Thoracic aorta (tissue), 2 donors: ENCODE results near the gene MYRIP. TPM values are rescaled to one million over a fixed set of nuclear protein-coding genes. Genes with fewer than 3 reads are reported as not detected.
A peak's percentile ranks its signal among the peaks of the same experiment; 100 is the strongest.
"Not testable (repeated sequence)": the region's sequence is repeated elsewhere in the genome, so short reads cannot be mapped to it uniquely, and the experiment has no call there.

Experiments
- ATAC-seq: fragments of 150-250 bp; one replicate; pipeline ENCODE4 v1.8.0; 2017; ENCODE audit warnings: low read depth; ENCODE audit not compliant: insufficient number of reproducible peaks, low FRiP score
- DNase-seq: peaks from one replicate; pipeline ENCODE4 v3.0.0-alpha.2; 2020; ENCODE audit warnings: low spot score
- H3K27ac ChIP-seq, 2 donors: fragments of 200-600 bp; sonication (generic); 1 replicate in 1 of 2; 2 replicates in 1 of 2; pipeline ENCODE4 v1.5.1; 2016; ENCODE audit warnings: mild to moderate bottlenecking in 2 of 2, moderate library complexity in 2 of 2
- H3K27me3 ChIP-seq: fragments of 200-600 bp; sonication (generic); replicated peaks from 2 replicates; pipeline ENCODE4 v1.6.0; 2016; ENCODE audit warnings: mild to moderate bottlenecking; ENCODE audit not compliant: insufficient read depth
- H3K36me3 ChIP-seq: fragments of 200-600 bp; sonication (generic); one replicate; pipeline ENCODE4 v1.5.1; 2016
- H3K4me1 ChIP-seq, 2 donors: fragments of 200-600 bp; sonication (generic); 1 replicate in 1 of 2; 2 replicates in 1 of 2; pipeline versions ENCODE4 v1.5.1 to v1.6.0; 2016; ENCODE audit warnings: low read depth in 2 of 2, mild to moderate bottlenecking in 1 of 2; ENCODE audit not compliant: control insufficient read depth in 1 of 2
- H3K4me3 ChIP-seq: fragments of 200-600 bp; sonication (generic); 2 replicates; pipeline ENCODE4 v1.5.1; 2016; ENCODE audit warnings: mild to moderate bottlenecking
- H3K9me3 ChIP-seq: fragments of 200-600 bp; sonication (generic); 2 replicates; pipeline ENCODE4 v1.5.1; 2016
- CTCF ChIP-seq: fragments of 200-600 bp; sonication (generic); IDR thresholded peaks from one replicate; pipeline ENCODE4 v1.5.1; 2019; ENCODE audit warnings: antibody characterized with exemption
- total RNA-seq, 2 donors: library from RNA; depleted of rRNA; stranded (reverse); fragments of >200 nt; gene quantifications; one replicate each; pipeline versions ENCODE4 v1.1.0 to v1.2.3, GENCODE V29; 2016

MYRIP gene
- total RNA-seq, 2 donors from 2014 or later: 1.5 to 5.1 TPM

GRCh38 chr3:40070816-40071215 lies 261.4 kb downstream of the MYRIP start:
- Histone ChIP-seq H3K4me1 (no peaks in the 10 kb centered on the region), H3K36me3 (no peaks in the 10 kb centered on the region), H3K27ac (no peak overlapping the region), H3K9me3 (no peaks in the 10 kb centered on the region), H3K4me3 (no peak overlapping the region), H3K27me3 (no peaks in the 10 kb centered on the region)
- DNase-seq (no peak), ATAC-seq (no peak)
- no peak for TF ChIP-seq CTCF

- Histone ChIP-seq H3K4me1 (no peaks in the 10 kb centered on the region), H3K27me3 (no peaks in the 10 kb centered on the region), H3K36me3 (no peaks in the 10 kb centered on the region), H3K4me3 (no peak overlapping the region), H3K9me3 (no peaks in the 10 kb centered on the region), H3K27ac (no peak overlapping the region)
- ATAC-seq (no peak), DNase-seq (no peak)
- TF ChIP-seq CTCF: no peak
Observed at GRCh38 chr3:40071683-40072238, 262.4 kb downstream of the MYRIP start.

- no peak for TF ChIP-seq CTCF
- no peaks in the 10 kb centered on the region for H3K36me3 ChIP-seq
- no peaks in the 10 kb centered on the region for H3K27me3 ChIP-seq
- H3K27ac ChIP-seq: no peak overlapping the region
- DNase-seq: no peak
- H3K4me3 ChIP-seq: no peak overlapping the region
- H3K4me1 ChIP-seq: peaks cover 3 to 5% of the 10 kb centered on the region in 2 donors
- no peaks in the 10 kb centered on the region for H3K9me3 ChIP-seq
- ATAC-seq: no peak
Observed at GRCh38 chr3:40073310-40074007, 264.1 kb downstream of the MYRIP start.

- not testable (repeated sequence) for H3K9me3 ChIP-seq, H3K36me3 ChIP-seq, H3K27me3 ChIP-seq, H3K27ac ChIP-seq, H3K4me3 ChIP-seq, ATAC-seq, DNase-seq
- peaks cover 10 to 17% of the 10 kb centered on the region in 2 donors for H3K4me1 ChIP-seq
Observed at GRCh38 chr3:40077139-40077538, 267.7 kb downstream of the MYRIP start.

- H3K9me3 ChIP-seq, H3K4me3 ChIP-seq, DNase-seq, H3K36me3 ChIP-seq, H3K27me3 ChIP-seq, ATAC-seq: not testable (repeated sequence)
- Histone ChIP-seq H3K27ac (peak overlapping the region; percentile 53 to 74), H3K4me1 (peaks cover 10 to 17% of the 10 kb centered on the region in 2 donors)
Observed at GRCh38 chr3:40077828-40078492, 268.6 kb downstream of the MYRIP start.

- TF ChIP-seq CTCF: no peak
- DNase-seq (no peak), ATAC-seq (no peak)
- H3K4me3 ChIP-seq: no peak overlapping the region
- peak overlapping the region; percentile 53 to 74 for H3K27ac ChIP-seq
- H3K9me3 ChIP-seq: no peaks in the 10 kb centered on the region
- H3K27me3 ChIP-seq: no peaks in the 10 kb centered on the region
- peaks cover 10 to 17% of the 10 kb centered on the region in 2 donors for H3K4me1 ChIP-seq
- no peaks in the 10 kb centered on the region for H3K36me3 ChIP-seq
Observed at GRCh38 chr3:40078590-40078989, 269.2 kb downstream of the MYRIP start.
